H1 (cell line): ENCODE data around the gene BAIAP2L2. TPM values are rescaled to one million over a fixed set of nuclear protein-coding genes. Genes with fewer than 3 reads are reported as not detected.

Source experiments
- KDM1A ChIP-seq: fragments of 200-600, 300-600 bp; sonication (generic); IDR thresholded peaks from 2 replicates; pipeline ENCODE4 v1.7.1; 2016; ENCODE audit warnings: mild to moderate bottlenecking, low read length, borderline replicate concordance
- NRF1 ChIP-seq: IDR thresholded peaks from 2 replicates; pipeline ENCODE4 v1.6.1; 2011; ENCODE audit warnings: mild to moderate bottlenecking, low read depth, low read length, improper control_type of control experiment
- YY1 ChIP-seq: IDR thresholded peaks from 2 replicates; pipeline ENCODE4 v1.6.1; 2011; ENCODE audit warnings: low read depth, mild to moderate bottlenecking, low read length
- polyA plus RNA-seq, 7 experiments: library from polyadenylated mRNA; depleted of rRNA in 3 of 7; stranded (reverse) in 5 of 7; unstranded in 2 of 7; fragments of >200 nt in 5 of 7; fragments of 200-250 nt in 2 of 7; gene quantifications; 1 replicate in 5 of 7; 2 replicates in 1 of 7; 4 replicates in 1 of 7; pipeline versions ENCODE4 v1.2.1 to v1.2.3, GENCODE V29; 2011 to 2013; ENCODE audit warnings: missing spikeins in 2 of 7, mixed read lengths in 2 of 7
- total RNA-seq: library from RNA; stranded (reverse); fragmentation: NEBNext Ultra II Directional; extraction: Animal tissue kit (Norgen Biotek cat#: 25700); gene quantifications from 2 replicates; pipeline ENCODE4 v1.2.1, GENCODE V29; 2021
- TF ChIP-seq, protein P1 (sequence below): IDR thresholded peaks from 2 replicates; pipeline ENCODE4 v1.6.1; 2012; ENCODE audit warnings: inconsistent platforms

The BAIAP2L2 gene
- total and polyA plus RNA-seq, 2 of the 8 experiments (the other 6 are each of a cell fraction or from before 2014, with no cell fraction given) = 5.4 to 10.0 TPM

DNA sequence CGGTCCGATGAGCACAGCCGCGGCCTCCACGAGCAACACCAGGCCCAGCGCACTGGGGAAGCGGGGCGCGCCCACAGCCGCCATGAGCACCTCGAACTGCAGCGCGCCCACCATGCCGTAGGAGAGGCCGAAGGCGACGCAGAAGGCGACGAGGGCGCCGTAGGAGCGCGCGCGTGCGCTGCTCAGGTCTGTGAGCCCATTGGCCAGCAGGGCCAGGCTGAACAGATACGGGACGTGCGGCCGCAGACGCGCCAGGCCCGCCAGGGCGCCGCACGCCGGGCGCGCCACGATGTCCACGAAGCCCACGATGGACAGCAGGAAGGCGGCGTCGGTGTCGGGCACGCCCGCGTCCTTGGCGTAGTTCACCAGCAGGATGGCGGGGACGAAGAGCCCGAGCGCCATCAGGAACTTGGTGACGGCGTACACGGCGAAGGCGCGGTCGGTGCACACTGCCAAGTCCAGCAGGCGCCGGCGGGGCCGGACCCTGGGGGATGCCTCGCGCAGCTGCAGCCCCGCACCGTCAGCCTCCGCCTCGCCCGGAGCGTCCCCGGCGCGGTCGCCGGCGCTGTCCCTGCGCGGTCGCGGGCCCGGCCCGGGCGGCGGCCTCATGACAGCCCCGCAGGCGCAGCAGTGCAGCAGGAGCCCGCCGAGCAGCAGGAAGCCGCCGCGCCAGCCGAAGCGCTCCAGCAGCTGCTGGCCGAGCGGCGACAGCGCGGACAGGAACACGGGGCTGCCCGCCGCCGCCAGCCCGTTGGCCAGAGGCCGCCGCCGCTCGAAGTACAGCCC is 29.4 kb downstream of the BAIAP2L2 start (continued):
- no peak for TF ChIP-seq YY1
- TF ChIP-seq KDM1A = no peak
- TF ChIP-seq NRF1 = peak; percentile 42
- TF ChIP-seq, protein P1, sequence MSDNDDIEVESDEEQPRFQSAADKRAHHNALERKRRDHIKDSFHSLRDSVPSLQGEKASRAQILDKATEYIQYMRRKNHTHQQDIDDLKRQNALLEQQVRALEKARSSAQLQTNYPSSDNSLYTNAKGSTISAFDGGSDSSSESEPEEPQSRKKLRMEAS = peak; percentile 98
